Measurements from ENCODE around the gene PDE4C.

PDE4C gene

GRCh38 chr19:18194554-18195238 is 31.5 kb downstream of the PDE4C start:
- DNase-seq = no peak

- no peak for DNase-seq
Measured at GRCh38 chr19:18194181-18194530, 32.1 kb downstream of the PDE4C start.

DNA sequence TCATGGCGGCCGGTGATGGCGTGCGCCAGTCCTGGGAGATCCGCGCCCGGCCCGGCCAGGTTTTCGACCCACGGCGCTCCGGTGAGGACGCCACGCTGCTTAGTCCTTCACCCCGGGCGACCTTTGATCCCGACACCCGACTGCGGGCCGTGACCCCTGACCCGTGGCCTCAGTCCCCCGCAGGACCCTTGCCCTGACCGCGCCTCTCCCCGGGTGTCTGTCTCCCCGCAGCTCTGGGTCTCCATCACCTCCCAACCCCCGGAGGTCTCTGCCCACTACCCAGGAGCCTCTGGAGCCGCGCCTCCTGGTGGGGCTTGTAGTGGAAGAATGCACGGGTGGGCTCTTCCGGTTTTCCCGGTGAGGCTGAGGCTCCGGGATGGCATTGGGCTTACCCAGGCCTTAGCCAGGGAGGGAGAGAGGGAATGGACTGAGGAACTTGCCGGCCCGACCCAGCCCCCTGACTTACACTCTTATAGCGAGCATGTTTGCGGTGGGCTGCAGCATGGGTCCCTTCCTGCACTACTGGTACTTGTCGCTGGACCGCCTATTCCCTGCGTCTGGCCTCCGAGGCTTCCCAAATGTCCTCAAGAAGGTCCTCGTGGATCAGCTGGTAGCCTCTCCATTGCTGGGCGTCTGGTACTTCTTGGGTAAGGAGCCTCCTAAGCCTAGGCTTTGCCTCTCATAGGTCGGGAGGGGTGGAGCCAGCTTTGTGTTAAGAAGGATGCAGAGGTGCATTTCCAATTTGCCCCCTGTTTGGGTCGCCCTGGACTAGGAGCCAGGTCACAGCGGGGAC is 32.7 kb downstream of the PDE4C start:
- DNase-seq = no peak

DNA sequence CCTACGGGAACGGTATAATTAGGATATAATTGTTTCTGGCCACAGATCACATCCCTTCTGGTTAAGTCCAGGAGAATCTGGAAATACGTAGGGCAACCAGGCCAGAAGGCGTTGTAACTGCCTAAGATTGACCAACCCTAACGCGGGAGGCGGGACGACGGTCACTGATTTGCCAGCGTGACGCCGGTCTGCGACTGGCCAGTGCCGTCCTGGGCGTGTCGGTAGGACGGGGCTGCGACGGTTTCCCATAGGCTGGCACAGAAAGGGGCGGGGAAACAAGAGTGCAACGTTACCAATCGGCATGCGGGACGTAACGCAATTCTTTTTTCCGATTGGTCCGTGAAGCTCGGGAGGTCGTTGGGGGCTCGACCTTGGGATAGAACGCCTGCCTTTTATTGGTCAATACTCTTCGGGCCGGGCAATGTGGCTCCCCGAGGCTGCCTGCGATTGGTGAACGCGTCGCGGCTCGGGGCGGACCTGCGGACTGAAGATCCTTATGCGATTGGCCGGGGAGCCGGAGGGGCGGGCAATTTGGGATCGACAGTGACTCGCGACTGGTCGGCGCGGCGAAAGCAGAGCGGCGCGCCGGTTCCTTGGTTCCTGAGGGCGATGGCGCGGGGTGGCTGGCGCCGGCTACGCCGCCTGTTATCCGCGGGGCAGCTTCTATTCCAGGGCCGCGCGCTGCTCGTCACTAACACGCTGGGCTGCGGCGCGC is 33.4 kb downstream of the PDE4C start, which contains the start of gene MPV17L2:
Gene MPV17L2 (plus strand): TSS at position 546 of the 715 bp plus-strand sequence. CDS start 64 bp downstream, at position 610.
- peak; percentile 96 for DNase-seq

DNA sequence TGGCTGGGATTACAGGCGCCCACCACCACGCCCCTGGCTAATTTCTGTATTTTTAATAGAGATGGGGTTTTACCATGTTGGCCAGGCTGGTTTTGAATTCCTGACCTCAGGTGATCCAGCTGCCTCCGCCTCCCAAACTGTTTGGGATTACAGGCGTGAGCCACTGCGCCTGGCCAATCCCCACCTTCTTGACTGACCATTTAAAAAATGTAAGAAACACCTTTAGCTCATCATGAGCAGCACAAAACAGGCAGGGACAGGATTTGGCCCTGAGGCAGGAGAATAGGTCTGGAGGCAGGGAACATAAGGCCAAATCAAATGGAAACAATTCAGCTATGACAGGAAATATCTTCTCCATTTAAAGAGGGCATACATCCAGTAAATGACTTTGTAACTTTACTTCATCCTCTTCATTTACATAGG is 34.6 kb downstream of the PDE4C start:
- DNase-seq = no peak

DNA sequence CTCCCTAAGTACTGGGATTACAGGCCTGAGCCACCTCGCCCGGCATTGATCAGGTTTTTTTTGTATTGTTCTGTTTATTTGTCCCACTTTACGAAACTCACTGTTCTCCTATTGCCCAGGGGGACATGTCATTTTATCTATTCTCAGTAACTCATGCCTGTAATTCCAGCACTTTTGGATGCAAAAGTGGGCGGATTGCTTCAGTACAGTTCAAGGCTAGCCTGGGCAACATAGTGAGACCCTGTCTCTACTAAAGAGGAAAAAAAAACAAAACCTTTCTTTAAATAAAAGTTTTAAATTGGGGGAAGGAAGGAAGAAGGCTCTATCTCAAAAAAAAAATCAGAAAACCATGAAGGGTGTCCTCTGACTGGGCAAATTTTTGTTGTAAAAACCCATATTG is 36.0 kb downstream of the PDE4C start:
- DNase-seq = no peak

DNA sequence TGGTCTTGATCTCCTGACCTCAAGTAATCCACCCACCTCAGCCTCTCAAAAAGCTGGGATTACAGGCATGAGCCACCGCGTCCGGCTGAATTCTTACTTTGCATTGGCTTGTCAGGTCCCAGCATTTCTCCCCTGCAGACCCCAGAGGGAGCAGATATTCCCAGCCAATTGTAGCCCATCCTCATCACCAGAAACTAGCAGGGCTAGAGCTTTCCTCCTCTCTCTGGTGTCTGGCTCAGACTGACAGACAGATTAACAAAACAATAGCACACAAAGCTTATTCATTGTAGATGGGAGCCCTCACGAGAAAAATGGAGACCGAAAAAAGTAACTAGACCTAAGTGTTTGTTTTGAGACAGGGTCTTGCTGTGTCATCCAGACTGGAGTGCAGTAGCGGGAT is 40.7 kb downstream of the PDE4C start:
- no peak for DNase-seq

GRCh38 chr19:18183529-18183928 is 42.7 kb downstream of the PDE4C start:
- DNase-seq = no peak

DNA sequence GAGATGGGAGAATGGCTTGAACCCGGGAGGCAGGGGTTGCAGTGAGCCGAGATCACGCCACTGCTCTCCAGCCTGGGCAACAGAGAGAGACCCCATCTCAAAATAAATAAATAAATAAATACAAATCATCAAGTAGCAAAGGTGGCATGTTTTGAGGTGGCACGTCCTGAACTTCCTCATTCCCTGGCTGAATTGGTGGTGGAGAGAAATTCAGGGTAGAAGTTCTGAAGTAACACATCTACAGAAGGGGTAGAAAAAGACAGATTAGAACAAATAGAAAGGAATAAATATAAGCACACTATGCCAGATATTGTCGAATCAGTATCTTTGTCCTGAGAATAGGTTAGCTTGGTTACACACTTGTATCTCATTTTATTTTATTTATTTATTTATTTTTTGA is 46.3 kb downstream of the PDE4C start:
- no peak for DNase-seq

DNA sequence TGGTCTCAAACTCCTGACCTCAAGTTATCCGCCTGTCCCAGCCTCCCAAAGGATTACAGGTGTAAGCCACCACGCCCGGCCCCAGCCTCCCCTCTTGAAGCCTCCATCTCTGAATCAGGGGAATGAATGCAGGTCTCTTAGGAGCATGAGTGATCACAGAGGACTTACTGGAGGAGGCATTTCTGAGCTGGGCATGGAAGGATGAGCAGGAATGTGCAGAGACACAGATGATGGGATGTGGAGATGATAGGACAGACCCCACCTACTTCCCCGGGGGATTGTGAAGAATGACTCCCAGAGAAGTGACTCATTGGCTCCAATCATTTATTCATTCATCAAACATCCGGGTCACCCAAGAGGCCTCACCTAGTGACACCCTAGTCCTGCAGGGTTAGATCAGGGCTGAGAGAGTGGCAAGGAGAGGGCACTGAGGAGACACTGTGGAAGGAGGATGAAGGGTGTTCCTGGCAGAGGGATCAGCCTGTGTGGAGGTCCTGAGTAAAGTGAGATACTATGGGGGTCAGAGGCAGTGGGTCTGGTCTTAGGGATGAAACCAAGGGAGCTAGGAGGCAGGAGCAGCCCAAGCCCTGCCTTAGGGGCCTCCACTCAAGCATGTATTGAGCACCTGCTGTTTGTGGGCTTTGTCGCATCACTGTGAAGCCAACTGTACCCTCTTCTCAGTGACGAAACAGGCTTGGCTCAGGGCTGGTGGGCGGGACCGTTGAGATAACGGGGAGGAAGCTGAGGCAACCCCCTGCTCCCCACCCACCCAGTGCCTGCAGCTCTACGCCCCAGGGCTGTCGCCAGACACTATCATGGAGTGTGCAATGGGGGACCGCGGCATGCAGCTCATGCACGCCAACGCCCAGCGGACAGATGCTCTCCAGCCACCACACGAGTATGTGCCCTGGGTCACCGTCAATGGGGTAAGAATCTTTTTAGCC is 49.6 kb downstream of the PDE4C start:
- DNase-seq = no peak

DNA sequence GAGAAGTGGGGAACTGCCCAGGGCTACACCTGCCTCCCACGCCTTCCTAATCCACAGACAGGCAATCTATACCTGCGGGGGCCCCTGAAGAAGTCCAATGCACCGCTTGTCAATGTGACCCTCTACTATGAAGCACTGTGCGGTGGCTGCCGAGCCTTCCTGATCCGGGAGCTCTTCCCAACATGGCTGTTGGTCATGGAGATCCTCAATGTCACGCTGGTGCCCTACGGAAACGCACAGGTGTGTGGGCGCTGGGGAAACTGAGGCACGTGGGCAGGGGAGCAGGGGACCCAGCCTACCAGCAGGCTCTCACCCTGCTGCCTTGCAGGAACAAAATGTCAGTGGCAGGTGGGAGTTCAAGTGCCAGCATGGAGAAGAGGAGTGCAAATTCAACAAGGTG is 51.3 kb downstream of the PDE4C start:
- no peak for DNase-seq
